Right forelimb (tissue), 1 donor: Measurements from ENCODE around the gene FADS6.
"Not testable (repeated sequence)": the region's sequence is repeated elsewhere in the genome, so short reads cannot be mapped to it uniquely, and the experiment has no call there.

Experiments
- DNase-seq: peaks from one replicate; pipeline ENCODE4 v3.0.0-alpha.2; 2018

Gene FADS6

GRCh38 chr17:74882517-74883240 is 10.8 kb downstream of the FADS6 start:
- no peak for DNase-seq

DNA sequence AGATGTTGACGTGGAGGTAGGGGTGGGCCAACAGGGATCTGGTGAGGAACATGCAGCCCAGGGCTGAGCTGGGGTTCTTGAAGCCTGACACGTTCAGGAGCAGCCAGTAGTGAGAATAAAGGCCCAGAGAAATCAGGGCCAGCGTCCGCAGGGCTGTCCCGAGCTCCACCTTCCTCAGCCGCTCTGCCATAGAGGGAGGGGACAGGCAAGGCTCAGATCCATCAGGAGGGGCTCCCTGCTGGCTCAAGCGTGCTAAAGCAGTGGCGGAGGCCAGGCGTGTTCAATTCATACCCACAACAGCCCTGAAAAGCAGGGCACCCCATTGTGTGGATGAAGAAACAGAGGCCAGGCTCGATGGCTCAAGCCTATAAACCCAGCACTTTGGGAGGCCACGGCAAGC is 12.4 kb downstream of the FADS6 start:
- DNase-seq: no peak

- no peak for DNase-seq
Observed at GRCh38 chr17:74879308-74879707, 14.1 kb downstream of the FADS6 start.

DNA sequence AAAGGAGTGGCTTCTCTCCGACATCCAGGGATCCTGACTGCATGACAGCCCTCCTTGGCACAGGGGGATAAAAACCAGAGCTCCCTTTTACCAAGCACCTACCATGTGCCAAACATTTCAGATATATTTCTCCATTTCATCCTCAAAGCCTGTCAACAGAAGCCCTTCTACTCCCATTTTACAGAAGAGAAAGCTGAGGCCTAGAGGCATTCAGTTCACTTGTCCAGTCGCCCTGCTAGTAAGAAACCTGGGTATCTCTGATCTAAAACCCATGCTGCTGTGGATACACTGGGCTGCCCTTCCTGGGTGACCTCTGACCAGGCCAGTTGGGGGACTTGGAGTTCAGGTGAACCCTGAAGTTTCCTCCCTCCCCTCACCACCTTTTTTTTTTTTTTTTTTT is 14.8 kb downstream of the FADS6 start:
- DNase-seq: no peak

DNA sequence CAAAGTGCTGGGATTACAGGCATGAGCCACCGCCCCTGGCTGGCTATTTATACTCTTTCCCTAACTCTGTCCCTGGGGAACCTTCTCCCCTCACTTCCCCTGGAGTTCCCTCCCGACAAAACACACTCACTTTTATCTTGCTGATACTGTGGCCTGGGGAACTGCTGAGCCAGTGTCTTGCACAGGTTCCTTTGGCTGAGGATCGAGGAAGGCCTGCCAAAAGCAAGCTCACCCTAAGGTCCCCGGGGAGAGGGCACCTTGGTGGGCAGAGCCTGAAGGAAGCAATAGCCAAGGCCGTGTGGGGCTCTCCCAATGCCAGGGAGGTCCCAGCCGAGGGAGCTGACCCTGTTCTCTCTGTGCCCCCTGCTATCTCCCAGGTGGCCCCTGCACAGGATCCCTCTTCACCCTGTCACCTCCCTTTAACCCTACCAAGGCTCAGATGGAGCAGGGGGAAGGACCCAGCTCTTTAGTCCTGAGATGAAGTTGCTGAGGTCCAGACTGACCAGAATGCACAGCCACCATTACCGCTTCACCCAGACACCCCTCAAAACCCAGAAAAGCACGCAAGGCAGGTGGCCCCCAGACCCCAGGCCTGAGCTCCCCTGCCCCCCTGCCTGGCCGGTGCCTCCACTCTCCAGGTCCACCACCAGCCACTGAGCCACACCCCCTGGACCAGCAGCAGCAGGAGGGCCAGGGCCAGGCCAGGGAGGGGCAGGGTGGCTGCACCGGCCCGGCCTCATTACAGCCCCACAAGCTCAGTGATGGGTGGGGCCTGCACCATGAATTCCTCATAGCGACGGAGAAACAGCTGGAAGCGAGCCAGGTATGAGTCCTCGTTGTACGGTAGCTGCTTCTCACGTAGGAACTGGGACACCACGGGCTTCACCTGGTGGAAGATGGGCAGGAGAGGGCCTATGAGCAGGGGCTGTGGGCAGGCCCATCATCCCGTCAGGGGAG is 15.6 kb downstream of the FADS6 start:
- DNase-seq: no peak

DNA sequence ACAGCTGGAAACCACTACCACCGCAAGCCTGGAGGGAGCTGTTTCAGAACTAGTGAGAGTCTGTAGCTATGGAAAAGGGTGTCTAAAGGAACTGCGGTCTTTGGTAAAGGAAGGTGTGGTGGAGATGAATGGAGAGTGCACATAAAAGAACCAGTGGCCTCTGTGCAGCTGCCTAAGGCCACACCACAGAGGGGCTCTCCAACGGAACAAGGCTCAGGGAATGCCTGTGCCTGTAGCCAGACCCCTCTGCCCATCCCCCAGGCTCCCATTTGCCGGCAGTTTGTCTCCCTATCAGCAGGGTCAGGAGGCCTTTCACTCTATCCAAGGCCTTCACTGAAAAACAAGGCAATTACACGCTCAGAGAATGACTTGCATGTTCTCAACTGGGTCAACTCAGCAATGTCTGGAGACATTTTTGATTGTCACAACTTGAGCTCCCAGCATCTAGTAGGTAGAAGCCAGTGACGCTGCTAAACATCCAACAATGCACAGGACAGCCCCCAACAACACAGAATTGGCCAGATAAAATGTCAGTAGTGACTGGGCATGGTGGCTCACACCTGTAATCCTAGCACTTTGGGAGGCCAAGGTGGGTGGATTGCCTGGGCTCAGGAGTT is 17.3 kb downstream of the FADS6 start:
- DNase-seq: no peak

- DNase-seq: no peak
Observed at GRCh38 chr17:74875155-74875976, 18.1 kb downstream of the FADS6 start.

GRCh38 chr17:74874615-74875037 is 18.8 kb downstream of the FADS6 start:
- DNase-seq: no peak

DNA sequence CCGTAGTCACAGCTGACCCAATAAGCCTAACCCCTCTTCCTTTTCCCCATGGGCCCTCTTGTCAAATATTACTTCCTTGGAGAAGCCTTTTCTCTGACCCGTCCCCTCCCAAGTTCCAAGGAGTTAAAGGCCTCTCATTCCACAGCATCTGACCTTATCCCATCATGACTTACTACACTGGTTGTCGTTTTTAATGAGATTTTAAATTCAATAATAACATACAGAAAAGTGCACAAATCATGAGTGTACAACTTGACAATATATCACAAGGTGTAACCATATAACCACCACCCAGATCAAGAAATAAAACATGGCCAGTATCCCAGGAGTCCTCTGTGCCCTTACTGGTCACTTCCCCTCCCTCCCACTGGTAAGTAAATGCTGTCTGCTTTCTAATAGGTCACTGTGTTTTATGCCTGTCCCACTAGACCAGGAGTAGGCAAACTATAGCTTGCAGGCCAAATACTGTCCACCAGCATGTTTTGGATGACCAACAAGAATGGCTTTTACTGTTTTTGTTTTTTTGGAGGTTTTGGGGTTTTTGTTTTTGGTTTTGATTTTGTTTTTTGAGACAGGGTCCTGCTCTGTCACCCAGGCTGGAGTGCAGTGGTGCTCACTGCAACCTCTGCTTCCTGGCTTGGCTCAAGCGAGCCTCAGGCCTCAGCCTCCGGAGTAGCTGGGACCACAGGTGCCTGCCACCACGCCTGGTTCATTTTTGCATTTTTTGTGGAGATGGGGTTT is 19.4 kb downstream of the FADS6 start:
- no peak for DNase-seq

GRCh38 chr17:74873037-74873873 is 20.2 kb downstream of the FADS6 start:
- DNase-seq: peak; percentile 100

DNA sequence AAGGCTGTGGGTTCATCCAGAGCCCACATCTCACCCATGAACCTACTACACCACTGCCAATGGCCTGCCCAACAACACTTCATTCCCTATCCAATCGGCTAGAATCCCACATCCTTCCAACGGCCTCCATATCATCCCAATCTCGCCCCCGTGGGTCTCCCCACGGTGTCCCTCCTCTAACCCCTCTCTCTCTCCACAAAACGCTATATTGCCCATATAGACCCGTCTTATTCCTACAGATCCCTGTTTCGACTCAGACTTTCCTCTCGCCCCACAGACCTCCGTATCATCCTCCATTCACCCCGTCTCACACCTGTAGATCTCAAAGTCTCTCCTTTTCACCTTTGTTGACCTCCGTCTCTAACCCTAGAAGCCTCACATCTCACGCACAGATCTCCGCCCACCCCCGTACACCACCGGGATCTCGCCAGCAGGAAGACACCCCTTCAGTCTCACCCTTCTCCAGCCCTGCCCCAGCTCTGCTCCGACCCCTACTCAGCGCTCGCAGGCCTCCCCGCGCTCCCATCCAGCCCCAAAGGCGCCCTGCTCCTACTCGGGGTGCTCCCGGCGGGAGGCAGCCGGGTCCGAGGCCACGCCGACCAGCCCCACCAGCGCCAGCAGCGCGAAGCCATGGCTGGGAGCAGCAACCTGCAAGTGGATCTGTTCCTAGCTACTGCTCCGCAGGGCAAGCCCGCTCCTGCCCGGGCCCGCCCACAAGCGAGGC is 21.0 kb downstream of the FADS6 start, which contains the start of gene FDXR:
FDXR (minus strand) TSS at position 682 of the 724 bp plus-strand sequence; CDS start at position 632, 50 bp downstream.
- DNase-seq: no peak

DNA sequence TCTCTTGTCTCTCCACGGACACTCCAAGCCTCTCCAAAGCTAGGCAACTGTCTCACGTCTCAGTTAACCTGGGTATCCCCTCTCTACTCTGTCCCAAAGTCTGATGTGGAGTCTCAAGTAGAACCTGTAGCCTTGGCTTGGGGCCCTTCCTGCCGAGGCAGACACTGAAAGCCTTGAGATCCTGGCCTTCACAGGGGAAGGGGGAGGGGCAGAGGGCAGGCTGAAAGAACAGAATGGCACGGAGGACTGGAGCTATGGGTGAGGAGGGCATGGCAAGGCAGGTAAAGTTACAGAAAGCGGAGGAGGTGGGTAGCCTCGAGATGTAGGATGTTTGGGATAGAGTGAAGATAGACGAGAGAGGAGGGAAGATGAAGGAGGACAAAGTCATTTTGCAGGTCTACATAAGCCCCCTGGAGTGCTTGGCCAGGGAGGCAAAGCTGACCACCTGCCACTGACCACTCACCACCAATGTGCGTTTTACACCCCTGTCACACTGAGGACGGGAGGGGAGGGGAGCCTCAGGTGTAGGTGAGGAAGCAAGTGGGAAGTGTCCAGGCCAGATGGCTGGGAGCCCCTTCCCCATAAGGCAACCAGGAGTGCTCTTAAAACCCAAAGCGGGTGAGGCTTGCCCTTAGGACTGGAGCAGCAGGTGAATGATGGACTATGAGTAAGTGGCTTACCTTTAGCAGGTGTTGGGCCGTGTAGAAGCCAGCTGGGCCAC is 21.9 kb downstream of the FADS6 start:
- no peak for DNase-seq

GRCh38 chr17:74870512-74870911 is 22.9 kb downstream of the FADS6 start:
- no peak for DNase-seq

GRCh38 chr17:74870028-74870427 is 23.4 kb downstream of the FADS6 start:
- DNase-seq: not testable (repeated sequence)

- no peak for DNase-seq
Observed at GRCh38 chr17:74868908-74869255, 24.6 kb downstream of the FADS6 start.

- DNase-seq: no peak
Observed at GRCh38 chr17:74868251-74868907, 25.1 kb downstream of the FADS6 start.

DNA sequence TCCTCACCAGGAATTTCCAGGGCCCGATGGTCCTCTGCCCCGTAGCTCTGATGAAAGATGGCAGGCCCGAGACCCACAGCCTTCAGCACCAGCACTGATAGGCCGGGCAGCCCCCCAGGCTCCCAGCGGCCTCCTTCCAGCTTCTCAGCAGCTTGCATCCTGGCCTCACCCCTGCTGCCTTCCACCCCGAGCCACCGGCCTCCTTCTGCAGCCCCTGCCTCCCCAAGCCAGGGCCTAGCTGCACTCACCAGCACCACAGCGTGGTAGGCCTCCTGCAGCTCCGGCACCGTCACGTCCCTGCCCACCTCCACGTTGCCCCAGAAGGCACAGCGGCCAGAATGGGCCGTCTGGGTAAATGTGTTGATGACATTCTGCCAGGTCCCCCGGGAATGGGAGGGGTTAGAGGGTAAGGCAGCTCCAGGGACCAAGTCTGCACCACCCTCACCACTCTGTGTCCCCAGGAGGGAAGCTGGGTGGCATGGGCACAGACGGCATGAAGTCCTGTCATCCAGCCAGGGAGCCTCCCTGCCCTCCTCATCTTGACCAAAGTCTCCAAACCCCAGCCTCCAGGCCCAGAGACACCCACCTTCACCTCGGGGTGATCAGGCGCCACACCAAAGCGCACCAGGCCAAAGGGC is 27.1 kb downstream of the FADS6 start:
- DNase-seq: no peak

- DNase-seq: no peak
Observed at GRCh38 chr17:74865504-74866197, 27.8 kb downstream of the FADS6 start.
